HEK293T (cell line): Measurements from ENCODE around the gene ADAMTSL4.

Source experiments
- PKNOX1 ChIP-seq: fragments of 450-650 bp; IDR thresholded peaks from 2 replicates; pipeline ENCODE4 v1.6.1; 2016
- SP1 ChIP-seq: fragments of 450-650 bp; IDR thresholded peaks from 2 replicates; pipeline ENCODE4 v1.6.1; 2017

- no peak for TF ChIP-seq PKNOX1
- no peak for TF ChIP-seq SP1
Observed at GRCh38 chr1:150552911-150553289, 3.7 kb downstream of the ADAMTSL4 start.
